ENCODE results near the gene INSYN2B.

INSYN2B gene

GRCh38 chr5:169980418-169981053 is at the start of gene INSYN2B:
TSS of gene INSYN2B (minus strand) at chr5:169980495. CDS start at chr5:169883898, 96,597 bp downstream.
- DNase-seq = no peak

- no peak for DNase-seq
Observed at GRCh38 chr5:170028124-170028523, 47.8 kb upstream of the INSYN2B start.

GRCh38 chr5:170025853-170026252 is 45.6 kb upstream of the INSYN2B start:
- DNase-seq = no peak

GRCh38 chr5:170021506-170021905 is 41.2 kb upstream of the INSYN2B start:
- no peak for DNase-seq

GRCh38 chr5:170020423-170020822 is 40.1 kb upstream of the INSYN2B start:
- DNase-seq = no peak

- no peak for DNase-seq
Observed at GRCh38 chr5:170012622-170013021, 32.3 kb upstream of the INSYN2B start.

- DNase-seq = no peak
Observed at GRCh38 chr5:170011751-170012150, 31.5 kb upstream of the INSYN2B start.

- no peak for DNase-seq
Observed at GRCh38 chr5:170010595-170010994, 30.3 kb upstream of the INSYN2B start.

- no peak for DNase-seq
Observed at GRCh38 chr5:170008376-170008775, 28.1 kb upstream of the INSYN2B start.

- no peak for DNase-seq
Observed at GRCh38 chr5:170006021-170006420, 25.7 kb upstream of the INSYN2B start.

- no peak for DNase-seq
Observed at GRCh38 chr5:170000155-170000554, 19.9 kb upstream of the INSYN2B start.

GRCh38 chr5:169999621-170000020 is 19.3 kb upstream of the INSYN2B start:
- DNase-seq = no peak

GRCh38 chr5:169997798-169998197 is 17.5 kb upstream of the INSYN2B start:
- no peak for DNase-seq

- DNase-seq = no peak
Observed at GRCh38 chr5:169993485-169993790, 13.1 kb upstream of the INSYN2B start.

GRCh38 chr5:169992789-169993484 is 12.6 kb upstream of the INSYN2B start:
- no peak for DNase-seq

- no peak for DNase-seq
Observed at GRCh38 chr5:169991115-169991869, 11.0 kb upstream of the INSYN2B start.

GRCh38 chr5:169989365-169989764 is 9.1 kb upstream of the INSYN2B start:
- no peak for DNase-seq

- DNase-seq = no peak
Observed at GRCh38 chr5:169988947-169989346, 8.7 kb upstream of the INSYN2B start.

- no peak for DNase-seq
Observed at GRCh38 chr5:169988206-169988605, 7.9 kb upstream of the INSYN2B start.

GRCh38 chr5:169979871-169980270 is 424 bp downstream of the INSYN2B start:
- no peak for DNase-seq

GRCh38 chr5:169978714-169979113 is 1.6 kb downstream of the INSYN2B start:
- DNase-seq = no peak

- DNase-seq = no peak
Observed at GRCh38 chr5:169974121-169974770, 6.0 kb downstream of the INSYN2B start.

GRCh38 chr5:169973056-169973455 is 7.2 kb downstream of the INSYN2B start:
- DNase-seq = no peak

GRCh38 chr5:169971780-169972179 is 8.5 kb downstream of the INSYN2B start:
- DNase-seq = no peak
